GM03348 (cell line): Measurements from ENCODE around the gene NOC4L.

Source experiments
- DNase-seq: peaks from one replicate; pipeline ENCODE4 v3.0.0; 2012; ENCODE audit warnings: low spot score

The NOC4L gene

DNA sequence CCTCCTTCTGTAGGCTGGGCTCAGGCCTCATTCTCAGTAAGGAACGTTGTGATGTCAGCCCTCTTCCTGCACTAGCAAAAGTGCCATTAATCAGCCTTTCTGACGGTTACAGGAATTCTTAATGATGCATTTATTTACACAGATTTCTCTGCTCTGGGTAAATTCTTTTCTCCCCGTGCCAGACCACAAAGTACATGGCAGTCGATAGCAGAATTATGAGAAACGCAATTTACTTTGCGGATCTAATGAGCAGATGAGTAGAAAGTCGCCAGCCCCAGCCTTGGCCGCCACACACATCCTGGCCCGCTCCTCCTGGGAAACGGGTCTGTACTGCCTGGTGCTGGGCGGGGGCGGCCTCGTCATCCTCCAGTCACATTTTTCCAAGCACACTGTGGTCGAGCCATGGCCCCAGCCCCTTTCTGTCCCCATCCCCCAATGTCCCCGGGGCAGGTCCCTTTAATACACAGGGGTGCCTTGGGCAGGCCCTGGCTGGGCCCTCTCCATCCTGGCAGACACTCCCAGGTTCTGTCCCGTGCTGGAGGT, 25.9 kb downstream of the NOC4L start:
- peak; percentile 64 for DNase-seq

DNA sequence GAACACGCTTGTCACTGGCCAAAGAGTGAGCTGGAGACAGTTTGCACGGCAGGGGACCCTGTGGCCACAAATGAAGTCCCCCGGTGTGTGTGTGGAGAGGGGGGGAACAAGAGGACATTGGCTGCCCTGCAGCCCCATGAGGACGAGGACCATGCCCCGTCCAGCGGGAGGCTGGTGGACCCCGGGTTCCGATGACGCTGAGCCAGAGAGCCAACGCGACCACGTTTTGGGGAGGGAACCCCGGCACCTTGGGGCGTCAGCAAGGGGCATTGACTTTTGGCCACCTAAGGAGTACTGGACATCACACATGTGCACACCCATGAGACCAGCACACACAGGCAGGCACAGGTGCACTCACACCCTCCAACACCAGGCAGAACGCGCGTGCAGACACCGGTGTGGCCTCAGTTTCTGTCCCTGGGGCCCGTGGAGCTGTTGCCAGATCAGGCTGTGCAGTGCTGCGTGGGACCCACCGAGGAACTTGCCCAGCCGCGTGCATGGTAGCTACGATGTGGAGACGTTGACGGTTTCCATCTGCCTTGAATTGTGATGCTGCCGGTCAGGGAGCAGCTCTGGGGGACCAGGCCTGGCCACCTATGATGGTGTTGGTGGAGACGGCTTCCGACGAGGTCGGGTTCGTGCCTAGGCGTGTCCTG, 26.5 kb downstream of the NOC4L start:
- DNase-seq = no peak

DNA sequence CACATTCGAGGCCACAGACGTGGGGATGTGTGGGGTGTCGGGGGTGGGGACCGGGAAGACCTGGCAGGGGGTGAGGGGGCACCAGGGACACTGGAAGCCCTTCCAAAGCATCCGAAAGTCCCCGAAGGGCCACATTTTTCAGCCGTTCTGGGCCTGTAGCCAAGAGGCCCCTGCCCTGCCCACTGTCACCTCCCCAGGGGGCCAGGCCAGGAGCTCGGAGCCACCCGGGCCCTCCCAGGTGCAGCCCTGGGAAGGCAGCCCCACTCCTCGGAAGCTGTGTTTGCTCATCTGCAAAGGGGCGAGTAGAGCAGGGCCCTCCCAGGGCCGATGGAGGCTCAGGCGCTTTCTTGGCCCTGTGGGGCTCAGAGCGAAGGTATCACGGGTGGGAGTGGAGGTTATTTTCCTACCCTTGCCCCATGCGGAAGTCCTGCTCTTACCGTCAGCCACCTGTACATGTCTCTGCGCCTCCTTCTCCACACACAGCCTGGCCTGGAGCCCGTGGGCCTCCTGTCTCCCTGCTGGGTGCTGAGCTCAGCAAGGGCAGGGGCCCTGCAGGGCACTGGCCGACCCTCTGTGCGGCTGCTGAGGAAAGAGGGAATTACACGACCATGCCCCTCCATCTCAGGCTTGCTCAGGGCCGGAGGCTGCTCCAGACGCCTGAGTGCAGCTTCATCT, 27.2 kb downstream of the NOC4L start:
- no peak for DNase-seq

DNA sequence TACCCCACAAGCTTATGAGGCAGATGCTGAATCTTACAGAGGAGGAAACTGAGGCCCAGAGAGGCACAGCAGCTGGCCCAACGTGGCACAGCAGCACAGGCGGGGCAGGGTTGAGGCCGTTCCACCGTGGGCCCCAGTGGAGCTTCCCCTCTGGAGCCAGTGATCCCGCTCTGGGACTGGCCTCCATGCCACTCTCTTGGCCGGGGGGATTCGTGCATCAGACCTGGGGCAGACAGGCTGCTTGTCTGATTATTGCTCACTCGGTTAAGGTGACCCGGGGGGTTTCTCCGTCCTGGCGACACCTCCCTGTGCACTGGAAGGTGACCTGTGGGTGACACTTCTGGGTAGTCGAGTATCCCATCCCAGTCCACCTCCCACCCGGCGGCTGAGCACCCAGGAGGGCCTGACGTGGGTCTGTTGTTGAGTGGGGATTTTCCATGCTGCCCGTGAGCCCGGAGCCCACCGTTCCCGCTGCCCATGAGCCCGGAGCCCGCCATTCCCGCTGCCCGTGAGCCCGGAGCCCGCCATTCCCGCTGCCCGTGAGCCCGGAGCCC, 27.8 kb downstream of the NOC4L start:
- DNase-seq = no peak

DNA sequence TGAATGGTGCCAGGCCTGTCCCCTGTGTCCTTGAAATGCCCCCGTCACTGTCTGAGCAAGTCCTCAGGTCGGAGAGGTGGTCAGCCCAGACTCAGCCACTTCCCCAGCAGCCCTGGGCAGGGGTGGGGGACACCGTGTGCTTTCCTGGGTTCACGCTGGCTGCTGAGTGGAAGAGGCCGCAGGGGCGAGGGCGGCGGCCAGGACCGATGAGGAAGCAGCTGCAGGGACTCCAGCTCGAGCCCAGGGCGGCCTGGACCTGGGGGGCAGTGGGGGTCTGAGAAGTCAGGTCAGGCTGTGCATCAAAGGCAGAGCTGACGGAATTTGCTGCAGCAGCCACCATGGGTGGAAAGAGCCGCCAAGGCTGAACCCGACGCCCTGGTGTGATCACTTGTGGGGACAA, 28.4 kb downstream of the NOC4L start:
- DNase-seq = no peak

DNA sequence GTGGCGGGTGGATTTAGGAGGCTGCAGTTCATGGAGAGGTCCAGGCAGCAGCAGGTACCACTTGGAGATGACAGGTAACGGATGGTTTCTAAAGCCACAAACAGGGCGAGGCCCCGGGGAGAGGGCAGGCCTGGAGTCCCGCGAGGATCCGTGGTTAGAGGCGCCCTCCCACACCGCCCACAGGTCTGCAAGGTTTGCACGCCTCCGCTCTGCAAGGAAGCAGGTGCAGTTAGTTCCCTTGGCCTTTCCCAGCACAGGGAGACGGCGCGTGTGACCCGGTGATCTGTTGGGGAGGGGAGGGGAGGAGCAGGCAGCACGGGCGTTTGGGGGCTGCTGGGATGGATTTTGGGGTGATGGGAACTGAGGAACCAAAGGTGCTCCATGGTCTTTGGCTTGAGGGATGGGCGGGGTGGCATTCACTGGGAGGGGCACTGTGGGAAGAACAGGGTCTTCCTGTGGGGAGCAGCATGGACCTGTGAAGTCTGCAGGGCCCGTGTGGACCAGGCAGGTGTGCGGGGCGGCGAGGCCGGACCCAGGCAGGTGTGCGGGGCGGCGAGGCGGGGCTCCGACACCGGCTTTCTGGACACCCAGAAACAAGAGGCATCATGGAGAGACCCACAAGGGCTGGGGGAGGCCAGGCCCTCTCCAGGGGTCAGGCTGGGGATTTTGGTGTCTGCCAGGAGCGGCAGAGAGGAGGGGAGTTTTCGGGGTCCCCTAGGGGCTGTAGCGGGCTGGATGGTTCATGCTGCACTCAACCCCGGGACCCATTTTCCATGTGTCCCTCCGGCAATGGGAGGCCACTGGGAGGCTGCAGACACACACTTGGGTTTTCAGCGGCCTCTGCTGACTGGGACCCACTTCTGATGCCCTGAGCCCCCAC, 29.1 kb downstream of the NOC4L start:
- DNase-seq = no peak

DNA sequence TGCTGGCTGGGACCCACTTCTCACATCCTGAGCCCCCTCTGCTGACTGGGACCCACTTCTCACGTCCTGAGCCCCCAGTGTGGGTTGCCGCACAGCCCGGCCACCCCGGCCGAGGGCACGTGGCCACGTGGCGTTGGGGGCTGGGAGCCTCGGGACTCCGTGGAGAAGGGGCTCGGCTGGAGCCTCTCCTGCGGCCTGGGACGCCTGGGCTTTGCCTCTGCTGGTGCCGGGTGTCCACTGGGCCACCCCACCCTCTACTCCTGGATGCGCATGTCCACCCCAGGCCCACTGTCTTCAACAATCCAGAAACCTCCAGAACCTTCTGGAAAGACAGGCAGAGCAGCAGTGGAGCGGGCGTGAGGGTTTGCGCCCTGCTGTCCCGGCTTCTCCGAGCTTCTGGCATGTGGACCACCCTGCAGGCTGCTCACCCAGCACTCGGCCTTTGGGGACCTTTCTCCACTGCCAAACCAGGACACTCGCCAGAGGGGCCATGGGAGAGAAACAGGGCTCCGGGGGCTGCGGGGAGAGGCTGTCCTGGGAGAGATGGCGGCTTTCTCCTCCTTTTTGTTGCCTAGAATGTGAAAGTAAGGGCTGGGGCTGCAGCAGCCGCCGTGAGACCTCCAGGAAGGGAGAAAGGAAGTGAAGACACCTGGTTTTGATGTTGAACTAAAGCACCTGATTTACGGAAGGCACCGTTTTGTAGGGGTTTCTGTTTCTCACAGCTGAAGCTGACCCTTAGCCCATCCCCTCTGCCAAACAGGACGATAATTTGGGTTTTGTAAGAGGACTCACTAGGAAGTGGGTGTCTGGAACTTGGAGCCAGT, 30.0 kb downstream of the NOC4L start:
- DNase-seq = no peak

DNA sequence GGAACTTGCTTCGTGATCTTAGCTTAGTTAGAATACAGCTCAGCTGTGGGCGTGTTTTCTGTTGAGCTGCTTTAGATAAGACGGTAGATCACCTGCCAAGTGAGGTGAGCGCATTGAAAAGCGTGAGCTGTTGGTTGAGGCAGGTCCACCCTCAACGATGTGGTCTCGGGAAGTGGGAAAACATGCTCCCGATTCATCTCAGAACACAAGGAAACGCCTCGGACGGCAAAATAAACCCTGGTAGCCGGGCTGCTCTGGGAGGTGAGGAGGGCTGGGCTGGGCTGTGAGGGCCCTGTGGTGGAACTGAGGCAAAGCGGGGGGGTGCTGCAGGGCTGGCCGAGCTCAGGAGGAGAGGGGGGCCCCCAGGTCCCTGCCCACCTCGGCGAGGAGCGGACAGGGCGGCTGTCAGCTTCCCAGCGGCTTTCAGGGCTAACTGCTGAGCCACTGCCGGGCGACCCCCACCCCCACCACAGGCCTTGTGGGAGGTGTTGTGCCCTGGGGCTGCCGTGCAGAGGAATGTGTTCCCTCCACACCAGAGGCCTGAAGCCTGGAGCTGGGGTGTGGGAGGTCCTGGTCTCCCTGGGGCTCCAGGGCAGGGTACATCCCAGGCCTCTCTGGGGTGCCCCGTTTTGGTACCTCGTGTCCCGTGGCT, 30.7 kb downstream of the NOC4L start:
- DNase-seq = no peak

DNA sequence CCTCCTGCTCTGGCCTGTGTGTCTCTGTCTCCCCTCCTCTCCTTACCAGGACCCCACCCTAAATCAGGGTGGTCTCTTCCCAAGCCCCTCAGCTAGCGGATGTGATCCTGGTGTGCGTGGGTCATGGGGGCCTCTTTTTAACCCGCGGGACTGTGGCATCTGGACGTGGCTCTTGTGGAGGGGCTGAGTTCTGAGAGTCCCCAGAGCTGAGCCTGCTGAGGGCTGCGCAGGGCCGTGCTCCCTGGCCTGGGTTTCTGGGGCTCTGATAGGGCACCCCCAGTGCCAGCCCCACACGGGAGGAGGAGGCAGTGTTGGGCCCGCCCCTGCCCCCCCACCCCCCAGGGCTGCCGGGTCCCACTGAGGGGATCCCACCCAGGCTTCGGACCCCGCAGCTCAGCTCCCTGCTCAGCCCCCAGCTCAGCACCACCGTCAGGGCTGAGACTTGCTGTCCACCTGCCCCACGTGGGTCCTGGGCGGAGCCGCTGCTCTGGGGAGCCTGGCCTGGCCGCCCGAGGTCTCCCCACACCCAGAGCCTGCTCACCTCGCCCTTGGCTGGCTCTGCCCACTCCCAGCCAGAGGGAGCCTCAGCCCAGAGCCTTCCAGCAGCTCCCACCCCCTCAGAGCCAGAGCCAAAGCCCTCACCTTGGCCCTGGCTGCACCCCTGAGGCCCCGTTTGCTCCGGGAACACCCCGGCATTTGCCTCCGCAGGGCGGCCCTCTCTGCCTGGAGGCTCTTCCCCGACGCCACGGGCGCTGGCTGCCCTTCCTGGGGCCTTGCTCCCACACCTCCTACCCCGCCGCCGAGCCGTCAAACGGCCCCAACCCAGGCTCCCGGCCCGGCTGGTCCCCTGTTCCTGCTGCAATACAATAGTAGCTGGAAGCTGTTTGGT, 31.5 kb downstream of the NOC4L start:
- DNase-seq = no peak

DNA sequence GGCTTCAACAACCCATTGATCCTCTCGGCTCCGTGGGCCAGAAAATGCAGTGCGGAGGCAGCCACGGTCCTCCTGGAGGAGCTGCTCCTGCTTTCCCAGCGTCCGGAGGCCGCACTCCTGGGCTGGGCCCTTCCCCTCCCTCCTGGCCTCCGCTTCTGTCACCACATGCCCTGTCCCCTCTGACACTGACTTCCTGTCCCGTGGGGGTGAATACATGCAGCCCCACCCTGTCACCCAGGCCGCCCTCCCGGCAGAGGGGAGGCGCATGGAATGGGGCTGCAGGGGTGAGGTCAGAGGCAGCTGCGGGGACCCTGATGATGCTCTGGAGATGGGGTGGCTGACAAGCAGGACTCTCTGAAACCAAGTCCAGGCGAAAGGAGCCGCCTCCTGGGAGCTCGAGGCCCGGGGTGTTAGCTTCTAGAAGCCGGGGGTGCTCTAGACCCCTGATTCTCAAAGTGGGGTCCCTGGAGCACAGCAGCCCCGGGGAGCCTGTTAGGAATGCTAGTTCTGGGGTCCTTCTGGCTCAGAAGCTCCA, 32.2 kb downstream of the NOC4L start:
- DNase-seq = no peak

DNA sequence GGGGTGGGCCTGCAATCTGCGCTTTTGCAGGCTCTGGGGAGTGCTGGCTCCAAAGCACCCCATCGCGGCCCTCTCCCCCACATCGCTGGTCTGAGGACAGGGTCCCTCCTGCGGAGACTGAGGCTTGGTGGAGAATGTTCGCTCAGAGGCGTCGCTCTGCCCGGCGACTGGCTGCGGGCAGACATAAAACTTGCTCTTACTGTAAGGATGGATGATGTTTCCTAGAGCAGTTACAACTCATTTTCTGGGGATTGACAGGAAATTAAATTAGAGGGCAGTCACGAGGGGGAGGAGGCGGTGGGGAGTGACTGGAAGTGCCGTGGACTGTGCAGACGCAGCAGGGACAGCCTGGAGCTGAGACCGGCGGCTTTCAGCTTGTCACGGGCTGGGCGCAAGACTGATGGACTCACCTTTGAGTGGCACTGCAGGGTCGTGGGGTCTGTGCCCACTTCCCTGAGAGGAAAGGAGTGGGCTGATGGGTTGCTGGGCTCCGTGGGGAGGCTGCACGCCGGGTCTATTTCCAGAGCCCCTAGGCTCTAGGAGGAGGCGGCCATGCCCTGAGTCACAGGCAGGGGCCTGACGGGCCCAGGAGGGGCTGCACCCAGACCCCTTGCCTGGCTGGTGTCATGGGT, 32.8 kb downstream of the NOC4L start:
- no peak for DNase-seq

DNA sequence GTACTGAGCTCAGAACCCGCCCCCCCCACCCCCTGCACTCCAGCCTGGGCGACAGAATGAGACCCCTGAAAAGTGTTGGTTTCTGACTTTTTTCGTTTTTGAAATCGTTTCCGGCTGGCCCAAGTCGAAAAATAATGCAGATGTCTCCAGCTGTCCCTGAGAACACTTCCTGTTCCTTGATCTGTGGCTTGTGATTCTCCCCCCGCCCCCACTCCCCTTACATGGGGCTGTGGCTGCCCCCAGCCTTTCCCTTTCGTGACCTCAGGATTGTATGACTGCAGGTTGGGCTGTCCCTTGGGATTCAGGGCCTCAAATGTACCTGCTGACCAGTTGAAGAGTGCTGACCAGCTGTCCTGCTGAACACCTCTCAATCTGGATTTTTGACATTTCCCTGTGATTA, 34.1 kb downstream of the NOC4L start:
- no peak for DNase-seq

DNA sequence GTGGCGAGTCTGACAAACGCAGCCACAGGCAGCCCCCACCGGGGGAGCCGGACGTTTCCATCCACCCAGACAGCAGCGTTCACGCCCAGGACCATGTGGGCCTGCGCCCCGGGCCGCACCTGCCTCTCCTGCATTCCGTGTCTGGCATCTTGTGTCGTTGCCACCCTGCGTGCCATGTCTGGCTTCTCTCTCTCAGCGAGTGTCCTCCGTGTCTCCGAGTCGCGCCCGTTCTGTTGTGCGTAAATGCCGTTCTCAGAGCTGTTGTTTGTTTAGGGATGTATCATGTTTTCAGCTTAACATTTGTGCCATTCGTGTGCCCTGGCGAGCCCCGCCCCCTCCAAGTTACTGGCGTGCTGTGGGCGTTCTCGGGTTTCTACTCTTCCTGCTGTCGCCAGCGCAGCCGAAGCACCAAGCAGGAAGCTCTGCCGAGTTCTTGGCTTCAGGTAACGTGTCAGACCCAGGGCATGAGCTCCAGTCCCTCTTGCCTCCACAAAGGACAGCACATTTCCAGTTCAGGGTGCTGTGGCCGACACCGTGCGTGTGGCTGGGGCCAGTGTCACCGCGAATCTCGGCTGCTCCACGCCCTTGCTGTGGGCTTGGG, 34.6 kb downstream of the NOC4L start:
- DNase-seq = no peak

DNA sequence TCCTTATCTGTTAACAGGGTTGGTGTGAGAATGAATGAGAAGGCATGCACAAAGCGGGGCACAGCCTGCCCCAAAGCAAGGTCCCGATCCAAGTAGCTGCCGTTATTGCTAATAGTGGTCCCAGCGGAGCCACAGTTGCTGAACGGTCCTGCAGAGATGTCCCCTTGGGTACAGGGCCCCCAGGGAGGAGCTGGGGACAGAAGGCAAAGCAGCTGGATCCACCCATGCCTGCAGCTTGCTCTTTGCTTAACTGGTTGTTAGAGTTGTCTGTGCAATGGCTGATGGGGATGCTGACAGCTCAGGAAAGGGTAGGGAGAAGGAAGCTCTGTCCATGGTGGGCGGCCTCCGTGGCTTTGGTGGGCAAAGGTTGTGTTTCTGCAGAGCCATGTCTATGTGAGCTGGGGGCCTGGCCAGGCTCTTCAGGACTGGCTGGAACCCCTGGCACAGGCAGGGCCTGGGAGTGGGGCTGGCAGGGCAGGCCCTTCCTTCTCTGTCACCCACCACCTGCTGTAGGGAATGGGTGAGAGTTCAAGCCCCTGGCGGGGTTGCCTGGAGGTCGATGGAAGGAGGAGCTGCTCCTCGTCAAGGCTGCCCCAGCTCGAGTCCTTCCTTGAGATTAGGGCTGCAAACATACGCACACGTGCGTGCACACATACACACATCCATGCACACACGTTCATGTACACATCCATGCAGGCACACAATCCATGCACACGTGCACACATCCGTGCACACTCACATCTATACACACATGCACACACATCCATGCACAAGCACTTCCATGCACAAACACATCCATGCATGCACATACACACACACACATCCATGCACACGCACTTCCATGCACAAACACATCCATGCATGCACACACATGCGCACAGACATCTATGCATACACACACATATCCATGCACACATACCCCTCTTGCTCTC, 35.4 kb downstream of the NOC4L start:
- no peak for DNase-seq

DNA sequence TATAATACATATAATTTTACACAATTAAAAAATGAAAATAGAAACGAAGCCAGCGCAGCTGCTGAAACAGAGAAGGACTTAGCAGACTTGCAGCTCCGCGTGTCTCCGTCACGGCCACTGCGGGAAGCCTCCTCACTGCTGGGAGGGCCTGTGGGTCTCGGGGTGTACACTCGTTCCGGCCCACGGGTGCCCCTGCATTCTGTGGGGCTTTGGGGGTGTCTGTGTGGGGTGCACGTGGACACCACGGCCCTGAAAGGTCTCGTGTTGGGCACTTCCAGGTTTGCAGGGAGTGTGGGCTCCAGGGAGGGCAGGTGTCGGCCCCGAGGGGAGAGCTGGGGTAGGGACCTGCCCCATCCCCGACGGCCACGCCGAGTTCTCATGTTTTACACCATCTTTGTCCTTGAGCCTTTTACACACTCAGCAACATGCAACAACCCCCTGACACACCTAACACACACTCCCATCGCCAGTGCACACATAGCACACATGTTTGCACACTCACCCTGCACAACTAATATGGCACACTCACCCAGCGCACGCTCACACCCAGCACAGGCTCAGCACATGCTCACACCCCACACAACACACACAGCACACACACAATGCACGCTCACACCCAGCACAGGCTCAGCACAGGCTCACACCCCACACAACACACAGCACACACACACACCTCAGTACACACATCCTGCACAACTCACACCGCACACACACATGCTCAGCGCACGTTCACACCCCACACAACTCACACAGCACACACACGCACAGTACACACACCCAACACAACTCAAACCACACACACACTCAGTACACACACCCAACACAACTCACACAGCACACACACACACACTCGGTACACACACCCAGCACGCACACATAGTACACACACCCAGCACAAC, 36.6 kb downstream of the NOC4L start:
- DNase-seq = no peak

DNA sequence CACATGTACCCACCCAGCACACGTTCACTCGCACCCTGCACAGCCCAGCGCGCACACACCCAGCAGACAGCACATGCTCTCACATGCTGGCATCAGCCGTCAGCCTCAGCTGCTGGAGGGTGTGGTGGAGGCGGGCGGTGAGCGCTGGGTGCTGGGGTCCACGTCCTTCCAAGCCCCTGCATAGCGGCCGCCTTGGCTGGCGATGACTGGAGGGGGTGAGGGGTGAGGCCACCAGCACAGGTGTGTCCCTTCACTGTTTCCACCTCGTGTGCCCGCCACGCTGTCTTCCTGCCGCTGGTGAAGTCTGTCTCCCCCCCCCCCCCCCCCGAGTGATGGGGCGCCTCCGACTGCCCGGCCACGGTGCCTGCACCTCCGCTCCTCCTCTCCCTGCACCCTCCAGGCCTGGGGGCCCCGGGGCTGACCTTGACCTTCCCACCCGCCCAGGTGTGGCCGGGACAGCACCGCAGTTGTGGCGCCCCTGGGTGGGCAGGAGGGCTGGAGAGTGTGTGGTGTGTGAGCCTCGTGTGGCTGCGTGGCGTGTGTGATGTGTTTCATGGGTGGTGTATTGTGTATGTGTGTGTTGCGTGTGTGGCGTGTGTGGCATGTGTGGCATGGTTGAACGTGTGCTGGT, 37.4 kb downstream of the NOC4L start:
- no peak for DNase-seq
